NCI-H1105 treated with DMSO at 0.1 percent for 48 hours (cell line): ENCODE results near the gene SMIM14.
"Not testable (repeated sequence)": the region's sequence is repeated elsewhere in the genome, so short reads cannot be mapped to it uniquely, and the experiment has no call there.

Experiments
- DNase-seq: peaks from one replicate; lab custom pipeline; 2025; lab: John Stamatoyannopoulos, UW

Gene SMIM14

DNA sequence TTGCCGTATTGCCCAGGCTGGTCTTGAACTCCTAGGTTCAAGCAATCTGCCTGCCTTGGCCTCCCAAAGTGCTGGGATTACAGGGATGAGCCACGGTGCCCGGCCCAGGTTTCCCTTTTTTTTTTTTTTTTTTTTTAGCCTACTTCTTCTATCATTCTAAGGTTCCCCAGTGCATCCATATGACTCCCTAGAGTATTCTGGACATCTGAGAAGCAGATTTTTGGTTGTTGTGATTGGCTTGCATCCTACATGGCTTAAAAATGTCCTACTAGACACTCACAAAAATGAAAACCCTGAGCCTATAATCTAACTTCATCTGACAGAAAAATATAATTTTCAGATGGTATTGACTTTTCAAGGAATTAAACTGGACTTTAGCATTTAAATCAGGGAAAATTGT, 41.7 kb downstream of the SMIM14 start:
- no peak for DNase-seq

DNA sequence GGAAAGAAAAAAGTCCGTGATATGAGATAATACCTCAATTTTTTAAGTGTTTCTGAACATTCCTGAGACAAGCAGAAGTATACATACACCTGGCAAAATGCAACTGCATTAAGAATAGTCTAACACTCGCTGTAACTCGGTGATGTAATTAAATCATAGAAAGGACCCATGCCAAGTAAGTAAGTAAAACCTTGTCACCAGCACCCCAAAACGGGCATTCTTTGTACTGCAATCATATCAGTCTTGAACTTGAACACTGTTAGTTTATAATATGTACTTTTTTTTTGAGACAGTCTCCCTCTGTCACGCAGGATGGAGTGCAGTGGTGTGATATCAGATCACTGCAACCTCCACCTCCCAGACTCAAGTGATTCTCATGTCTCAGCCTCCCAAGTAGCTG, 47.4 kb downstream of the SMIM14 start:
- no peak for DNase-seq

DNA sequence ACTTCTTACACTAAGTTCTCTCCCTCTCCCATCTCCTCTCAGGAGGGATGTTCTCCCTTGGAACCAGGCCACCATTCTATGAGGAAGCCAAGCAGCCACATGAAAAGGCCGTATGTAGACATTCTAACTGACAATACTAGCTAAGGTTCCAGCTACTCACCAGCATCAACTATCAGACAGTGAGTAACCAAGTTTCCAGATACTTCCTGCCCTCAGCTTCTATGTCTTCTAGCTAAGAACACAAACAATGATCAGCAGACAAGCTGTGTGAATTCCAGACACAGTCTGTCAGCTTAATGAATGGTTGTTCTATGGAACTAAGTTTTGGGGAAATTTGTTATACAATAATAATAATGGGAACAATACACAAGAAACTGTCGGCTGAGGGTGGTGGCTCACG, 50.8 kb downstream of the SMIM14 start:
- DNase-seq, result no peak

DNA sequence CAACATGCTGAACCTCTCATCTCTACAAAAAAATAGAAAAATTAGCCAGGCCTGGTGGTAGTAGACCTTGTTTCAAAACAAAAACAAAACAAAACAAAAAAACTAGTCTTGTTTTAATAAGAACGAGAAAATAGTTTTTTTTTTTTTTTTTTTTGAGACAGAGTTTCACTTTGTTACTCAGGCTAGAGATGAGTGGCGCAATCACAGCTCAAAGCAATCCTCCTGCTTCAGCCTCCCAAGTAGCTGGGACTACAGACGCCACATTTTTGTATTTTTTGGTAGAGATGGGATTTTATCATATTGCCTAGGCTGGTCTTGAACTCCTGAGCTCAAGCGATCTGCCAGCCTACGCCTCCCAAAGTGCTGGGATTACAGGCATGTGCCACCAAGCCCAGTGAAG, 63.7 kb downstream of the SMIM14 start:
- no peak for DNase-seq

DNA sequence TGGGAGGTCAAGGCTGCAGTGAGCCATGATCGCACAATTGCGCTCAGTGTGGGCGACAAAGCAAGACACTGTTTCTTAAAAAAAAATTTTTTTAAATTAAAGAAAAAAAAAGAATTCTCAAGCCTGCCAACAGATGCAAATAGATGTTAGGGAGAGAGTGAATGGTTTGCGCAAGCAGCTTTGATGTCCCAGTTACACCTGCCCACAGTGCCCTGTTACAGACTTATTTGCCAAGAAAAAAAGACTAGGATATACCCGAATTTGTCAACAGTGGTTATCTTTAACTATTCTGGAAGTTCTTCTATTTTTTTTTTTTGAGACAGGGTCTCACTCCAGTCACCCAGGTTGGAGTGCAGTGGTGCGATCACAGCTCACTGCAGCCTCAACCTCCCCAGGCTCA, 67.2 kb downstream of the SMIM14 start:
- DNase-seq, result no peak

DNA sequence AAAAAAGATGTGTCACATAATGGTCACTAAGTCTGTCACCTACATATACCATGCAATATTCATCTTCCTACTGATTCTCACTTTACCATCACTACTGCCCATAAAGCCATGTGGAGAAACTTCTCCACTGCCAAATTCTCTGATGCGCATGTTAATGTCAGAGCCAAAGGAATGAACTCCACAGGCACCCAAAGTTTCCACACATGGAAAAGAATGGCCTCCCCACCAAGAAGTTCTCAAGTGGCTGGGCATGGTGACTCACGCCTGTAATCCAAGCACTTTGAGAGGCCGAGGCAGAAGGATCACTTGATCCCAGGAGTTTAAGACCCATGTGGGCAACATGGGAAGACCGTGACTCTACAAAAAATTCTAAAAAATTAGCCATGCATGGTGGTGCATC, 67.6 kb downstream of the SMIM14 start:
- no peak for DNase-seq

DNA sequence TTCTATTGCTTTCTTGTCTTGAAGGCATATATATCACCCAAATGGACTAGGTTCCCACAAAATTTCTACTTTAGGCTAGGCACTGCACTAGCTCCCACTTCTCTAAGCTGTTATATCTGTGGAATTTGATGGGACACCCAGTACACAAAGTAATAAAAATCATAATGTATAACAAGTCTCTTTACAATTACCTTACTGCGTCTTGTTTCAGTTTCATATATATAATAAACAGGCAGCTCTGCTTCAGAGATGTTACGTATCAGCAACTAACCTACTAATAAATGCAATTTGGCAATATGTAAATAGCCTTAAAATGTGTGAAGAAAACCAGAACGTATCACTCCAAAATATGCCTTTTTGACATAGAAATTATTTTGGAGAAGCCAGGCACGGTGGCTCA, 69.5 kb downstream of the SMIM14 start:
- DNase-seq, result no peak

DNA sequence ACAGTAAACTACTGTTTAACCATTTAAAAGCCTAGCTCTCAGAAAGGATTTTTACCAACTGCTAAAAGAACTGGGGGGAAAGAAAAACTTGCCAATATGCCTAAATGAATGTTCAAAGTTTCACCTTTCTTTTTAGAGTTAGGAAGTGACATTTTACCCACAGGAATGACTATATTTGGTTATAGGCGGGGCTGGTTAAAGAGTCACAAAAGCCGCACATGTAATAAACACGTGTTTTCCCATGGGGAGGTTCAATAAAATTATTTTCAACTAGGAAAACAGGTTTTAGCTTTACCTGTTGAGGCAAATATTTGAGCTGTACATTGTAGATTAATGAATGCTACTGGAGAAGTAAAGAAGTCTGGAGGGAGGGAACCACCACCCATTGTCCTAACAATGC, 69.9 kb downstream of the SMIM14 start:
- no peak for DNase-seq

DNA sequence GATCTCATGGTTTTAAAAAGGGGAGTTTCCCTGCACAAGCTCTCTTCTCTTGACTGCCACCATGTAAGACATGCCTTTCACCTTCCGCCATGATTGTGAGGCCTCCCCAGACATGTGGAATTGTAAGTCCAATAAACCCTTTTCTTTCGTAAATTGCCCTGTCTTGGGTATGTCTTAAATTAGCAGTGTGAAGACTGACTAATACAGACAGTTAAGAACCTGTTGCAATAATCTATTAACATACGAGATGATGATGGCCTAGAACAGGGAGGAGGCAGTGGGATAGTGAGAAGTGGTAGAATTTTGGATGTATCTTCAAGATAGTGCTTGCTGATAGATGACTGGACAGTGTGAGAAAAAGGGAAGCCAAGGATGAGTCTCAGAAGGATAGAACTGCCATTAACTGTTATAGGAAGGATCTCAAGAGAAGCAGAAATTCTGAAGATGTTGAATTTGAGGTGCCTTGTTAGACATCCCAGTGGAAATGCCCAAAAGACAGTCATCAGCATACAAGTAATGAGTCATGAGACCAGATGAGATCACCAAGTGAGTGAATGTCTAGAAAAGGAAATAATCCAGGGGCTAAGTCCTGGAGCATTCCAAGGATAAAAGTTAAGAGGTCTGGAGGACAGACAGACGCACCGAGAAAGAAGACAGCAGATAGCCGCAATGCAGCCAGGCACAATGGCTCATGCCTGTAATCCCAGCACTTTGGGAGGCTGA, 72.6 kb downstream of the SMIM14 start:
- DNase-seq, result no peak

DNA sequence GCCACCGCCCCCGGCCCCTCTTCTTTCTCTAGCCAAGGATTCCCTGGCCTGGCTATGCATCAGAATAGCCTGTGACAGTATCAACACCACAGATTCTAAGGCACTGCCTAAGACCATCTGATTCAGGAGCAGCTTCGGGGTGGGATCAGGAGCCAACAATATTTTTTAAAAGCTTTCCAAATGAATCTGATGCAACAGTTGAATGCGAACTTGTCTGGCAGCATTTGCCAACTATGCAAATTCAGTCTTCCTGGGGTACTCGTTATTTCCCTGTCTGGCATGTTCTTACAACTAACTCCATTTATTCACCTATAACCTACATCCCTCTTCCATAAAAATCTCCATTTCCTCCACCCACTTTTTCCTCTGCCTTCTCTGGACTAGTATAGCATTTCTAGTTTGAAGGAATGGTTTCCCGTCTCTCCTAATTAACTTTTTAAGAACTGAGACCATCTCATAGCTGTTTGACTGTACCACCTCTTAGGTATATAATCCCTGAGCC, 75.3 kb downstream of the SMIM14 start:
- DNase-seq, result no peak

DNA sequence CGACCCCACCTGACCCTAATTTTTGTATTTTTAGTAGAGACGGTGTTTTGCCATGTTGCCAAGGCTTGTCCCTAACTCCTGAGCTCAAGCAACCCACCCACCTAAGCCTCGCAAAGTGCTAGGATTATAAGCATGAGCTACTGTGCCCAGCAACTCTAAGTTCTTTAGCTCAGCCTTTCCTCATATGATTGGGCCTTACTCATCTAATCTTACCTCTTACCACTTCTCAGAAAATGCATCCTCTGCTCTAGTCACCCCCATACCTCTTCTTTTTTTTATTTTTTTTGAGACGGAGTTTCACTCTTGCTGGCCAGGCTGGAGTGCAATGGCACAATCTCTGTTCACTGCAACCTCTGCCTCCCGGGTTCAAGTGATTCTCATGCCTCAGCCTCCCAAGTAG, 75.9 kb downstream of the SMIM14 start:
- DNase-seq, result no peak

DNA sequence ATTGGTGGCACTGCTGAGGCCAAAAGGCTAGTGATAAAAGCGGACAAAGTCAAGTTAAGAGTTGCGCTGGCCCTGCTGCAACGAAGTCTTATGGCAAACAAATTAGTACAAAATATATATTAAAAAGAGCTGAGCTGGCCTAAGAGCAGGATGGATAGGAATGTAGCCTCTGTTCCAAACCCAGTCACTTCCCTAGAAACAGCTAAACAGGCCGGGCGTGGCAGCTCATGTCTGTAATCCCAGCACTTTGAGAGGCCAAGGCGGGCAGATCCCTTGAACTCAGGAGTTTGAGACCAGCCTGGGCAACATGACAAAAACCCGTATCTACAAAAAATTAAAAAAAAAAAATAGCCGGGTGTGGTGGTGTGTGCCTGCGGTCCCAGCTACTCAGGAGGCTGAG, 79.0 kb downstream of the SMIM14 start:
- DNase-seq, result no peak

DNA sequence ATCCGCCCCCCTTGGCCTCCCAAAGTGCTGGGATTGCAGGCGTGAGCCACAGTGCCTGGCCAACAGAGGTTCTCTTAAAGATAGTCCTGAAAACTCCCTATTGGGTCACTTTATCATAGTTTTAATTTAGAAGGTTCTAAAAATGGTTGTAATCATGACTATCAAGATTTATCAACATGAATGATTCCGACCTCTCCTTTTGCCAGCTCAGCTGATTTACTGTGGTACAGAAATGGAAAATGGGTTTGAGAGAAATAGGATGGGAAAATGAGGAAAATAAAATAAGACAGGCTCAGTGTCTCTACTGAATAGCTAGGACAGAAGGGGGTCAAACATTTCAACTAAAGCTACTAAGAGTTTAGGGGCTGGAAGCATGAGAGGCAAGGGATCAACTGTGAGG, 83.2 kb downstream of the SMIM14 start:
- no peak for DNase-seq

DNA sequence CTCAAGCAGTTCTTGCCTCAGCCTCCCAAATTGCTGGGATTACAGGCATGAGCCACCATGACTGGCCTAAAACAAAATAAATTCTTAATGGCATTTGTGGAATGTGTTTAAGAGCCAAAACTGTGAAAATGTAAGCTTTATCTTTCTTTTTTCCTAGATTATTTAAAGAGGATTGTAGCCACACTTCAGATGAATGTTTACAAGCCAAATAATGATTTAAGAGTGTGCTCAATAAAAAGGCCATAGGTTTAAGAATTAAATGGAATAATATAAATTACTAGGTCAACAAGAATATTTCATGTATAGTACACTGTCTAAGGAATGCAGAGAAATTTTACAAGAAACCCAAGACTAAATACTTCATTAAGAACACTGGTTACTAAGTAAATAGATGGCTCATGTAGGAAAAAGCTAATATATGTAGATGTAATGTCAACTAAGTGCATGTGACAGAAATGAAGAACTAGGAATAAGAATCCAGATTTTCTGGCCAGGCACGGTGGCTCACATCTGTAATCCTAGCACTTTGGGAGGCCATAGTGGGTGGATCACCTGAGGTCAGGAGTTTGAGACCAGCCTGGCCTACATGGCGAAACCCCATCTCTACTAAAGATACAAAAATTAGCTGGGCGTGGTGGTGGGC, 90.1 kb downstream of the SMIM14 start:
- no peak for DNase-seq

DNA sequence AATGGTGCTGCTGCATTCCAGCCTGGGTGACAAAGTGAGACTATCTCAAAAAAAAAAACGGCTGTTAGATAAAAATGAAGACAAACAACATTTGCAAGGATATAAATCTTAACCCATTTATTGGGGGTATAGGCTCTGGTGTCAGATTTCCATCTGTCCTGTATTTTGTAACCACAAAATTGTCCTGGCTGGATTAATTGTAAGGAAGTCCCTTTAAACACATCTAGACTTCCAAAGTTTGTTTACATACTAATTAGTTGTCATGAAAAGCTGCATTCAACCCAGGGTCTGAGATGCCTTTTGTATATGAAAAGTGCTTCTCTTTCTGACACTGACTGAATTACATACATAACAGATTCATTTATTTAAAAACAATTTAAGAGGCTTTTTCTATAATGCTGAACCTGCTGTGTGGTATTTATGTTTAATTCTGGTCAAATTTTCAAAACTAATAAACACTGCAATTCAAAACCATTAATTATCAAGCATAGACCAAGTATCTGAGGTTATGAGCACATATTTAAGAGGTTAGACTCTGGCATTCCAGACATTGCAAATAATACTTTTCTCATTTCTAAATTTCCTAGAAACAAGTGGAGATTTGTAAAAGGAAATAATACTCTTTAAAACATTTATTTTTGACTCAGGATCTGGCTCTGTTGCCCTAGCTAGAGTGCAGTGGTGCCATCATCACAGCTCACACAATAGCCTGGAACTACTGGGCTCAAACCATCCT, 93.9 kb downstream of the SMIM14 start:
- peak; percentile 80 for DNase-seq

DNA sequence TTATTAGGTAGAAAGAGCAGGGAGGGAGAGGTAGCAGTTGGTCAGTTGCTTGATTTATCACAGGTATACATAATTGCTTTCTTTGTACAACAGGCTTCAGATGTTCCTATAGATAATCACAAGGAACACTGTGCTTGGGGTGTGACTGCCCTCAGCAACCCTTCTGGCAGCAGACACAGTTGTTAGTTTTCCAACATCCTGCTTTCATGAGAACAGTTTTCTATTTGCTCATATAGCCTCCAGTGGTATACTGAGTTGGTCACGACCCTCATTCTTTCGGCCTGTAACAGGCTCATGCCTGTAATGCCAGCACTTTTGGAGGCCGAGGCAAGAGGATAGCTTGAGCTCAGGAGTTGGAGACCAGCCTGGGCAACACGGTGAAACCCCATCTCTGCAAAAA, 94.6 kb downstream of the SMIM14 start:
- DNase-seq, result not testable (repeated sequence)

DNA sequence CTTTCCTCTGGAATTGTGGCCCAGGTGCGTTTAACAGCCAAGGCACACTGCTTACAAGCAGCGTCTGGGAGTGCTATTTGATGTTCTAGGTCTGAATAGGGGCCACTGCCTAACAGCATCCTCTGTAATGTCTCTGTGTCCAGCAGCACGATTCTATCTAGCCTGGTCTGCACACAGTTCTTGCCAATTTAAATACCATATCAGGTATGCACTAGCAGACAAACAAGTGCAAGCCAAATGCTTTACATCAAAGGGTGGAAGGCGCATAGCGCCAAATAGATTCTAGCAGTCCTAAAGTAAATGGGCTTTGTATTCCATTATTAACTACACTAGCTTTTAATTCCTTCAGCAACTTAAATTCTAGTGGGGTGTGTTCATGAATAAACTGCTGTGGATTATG, 95.6 kb downstream of the SMIM14 start:
- no peak for DNase-seq

DNA sequence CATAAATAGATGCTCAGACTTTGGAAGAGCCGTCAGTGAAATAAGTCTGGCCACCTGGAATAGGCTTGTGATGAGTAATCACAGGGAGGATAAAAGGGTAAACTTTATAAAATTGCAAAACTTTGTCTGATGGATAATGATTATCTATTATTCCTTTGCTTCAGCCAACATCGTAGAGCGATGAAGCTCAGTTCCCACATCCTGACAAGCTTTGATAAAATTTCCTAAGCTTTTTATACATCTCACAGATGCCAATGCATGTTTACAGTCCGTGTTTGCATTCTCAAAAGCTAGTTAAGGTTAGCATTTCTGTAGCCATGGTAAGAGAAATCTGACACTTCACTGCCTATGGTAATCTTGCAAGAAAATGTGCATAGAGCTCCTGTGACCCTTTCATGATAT, 96.1 kb downstream of the SMIM14 start:
- no peak for DNase-seq

DNA sequence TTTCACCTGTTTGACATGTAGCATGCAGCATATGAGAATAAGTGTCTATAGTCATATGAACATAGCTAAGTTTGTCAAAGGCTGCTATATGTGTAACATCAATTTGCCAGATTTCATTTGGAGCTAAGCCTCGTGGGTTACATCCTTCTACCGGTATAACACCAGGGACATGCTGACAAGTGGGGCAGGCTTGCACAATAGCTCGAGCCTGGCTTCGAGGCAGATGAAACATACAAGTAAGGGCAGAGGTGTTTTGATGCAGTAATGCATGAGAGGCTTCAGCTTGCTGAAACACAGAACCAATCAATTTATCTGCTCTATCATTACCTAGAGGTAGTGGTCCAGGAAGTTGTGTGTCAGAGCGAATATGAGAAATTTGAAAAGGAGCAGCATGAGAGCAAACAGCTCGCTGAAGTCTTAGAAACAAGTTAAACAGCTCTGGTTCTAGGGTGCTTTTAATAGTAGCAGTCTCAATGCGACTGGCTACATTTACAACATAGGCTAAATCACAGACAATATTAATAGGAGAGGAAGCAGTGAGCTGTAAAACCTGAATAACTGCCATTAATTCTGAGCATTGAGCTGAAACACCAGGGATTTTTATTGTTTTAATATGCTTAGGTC, 96.6 kb downstream of the SMIM14 start:
- no peak for DNase-seq

DNA sequence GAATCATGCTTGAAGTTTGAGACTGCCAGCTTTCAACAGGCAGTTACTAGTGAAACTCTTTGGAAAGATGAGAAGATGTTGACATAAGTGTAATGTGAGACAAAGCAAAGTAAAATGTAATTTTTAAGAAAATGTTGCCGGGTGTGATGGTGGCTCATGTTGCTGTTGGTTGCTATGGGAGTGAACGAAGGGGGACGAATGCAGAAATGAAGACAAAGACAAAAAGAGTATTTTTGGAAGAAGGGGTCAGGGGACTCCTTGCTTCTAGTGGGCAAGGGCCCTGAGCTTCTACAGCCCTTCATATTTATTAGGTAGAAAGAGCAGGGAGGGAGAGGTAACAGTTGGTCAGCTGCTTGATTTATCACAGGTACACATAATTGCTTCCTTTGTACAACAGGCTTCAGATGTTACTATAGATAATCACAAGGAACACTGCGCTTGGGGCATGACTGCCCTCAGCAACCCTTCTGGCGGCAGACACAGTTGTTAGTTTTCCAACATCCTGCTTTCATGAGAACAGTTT, 99.5 kb downstream of the SMIM14 start:
- DNase-seq, result no peak

DNA sequence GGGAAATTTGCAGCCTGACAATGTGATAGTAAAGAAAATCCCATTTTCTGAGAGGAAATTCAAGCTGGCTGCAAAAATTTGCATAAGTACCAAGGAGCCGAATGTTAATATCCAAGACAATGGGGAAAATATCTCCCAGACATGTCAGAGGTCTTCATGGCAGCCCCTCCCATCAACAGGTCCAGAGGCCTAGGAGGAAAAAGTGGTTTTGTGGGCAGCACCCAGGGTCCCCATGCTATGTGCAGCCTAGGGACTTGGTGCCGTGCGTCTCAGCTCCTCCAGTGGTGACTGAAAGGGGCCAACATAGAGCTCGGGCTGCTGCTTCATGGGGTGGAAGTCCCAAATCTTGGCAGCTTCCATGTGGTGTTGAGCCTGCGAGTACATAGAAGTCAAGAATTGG, 105.1 kb downstream of the SMIM14 start:
- DNase-seq, result no peak

DNA sequence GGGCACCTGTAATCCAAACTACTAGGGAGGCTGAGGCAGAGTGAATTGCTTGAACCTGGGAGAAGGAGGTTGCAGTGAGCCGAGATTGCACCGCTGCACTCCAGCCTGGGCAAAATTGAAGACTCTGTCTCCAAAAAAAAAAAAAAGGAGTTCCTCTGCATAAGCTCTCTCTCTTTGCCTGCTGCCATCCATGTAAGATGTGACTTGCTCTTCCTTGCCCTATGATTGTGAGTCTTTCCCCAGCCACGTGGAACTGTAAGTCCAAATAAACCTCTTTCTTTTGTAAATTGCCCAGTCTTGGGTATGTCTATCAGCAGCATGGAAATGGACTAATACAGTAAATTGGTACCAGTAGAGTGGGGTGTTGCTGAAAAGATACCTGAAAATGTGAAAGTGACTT, 106.4 kb downstream of the SMIM14 start:
- not testable (repeated sequence) for DNase-seq
